Measurements from ENCODE around the gene TPK1.

The TPK1 gene

GRCh38 chr7:144403649-144404061 is 432.2 kb downstream of the TPK1 start, which contains the start of gene NOBOX:
Gene NOBOX, minus strand, starts transcription at chr7:144403693.
- TF ChIP-seq CTCF (IDR thresholded peaks at IDR 0.05), result no peak

- TF ChIP-seq CTCF (IDR thresholded peaks at IDR 0.05), result no peak
Measured at GRCh38 chr7:144403102-144403501, 432.8 kb downstream of the TPK1 start.
